HUDEP-2 (cell line): ENCODE results near the gene CNKSR3.

Experiments
- DNase-seq, 76 experiments: peaks; one replicate each; lab custom pipeline; 2025; ENCODE audit not compliant: unreplicated experiment in 76 of 76; lab: John Stamatoyannopoulos, UW

CNKSR3 gene

DNA sequence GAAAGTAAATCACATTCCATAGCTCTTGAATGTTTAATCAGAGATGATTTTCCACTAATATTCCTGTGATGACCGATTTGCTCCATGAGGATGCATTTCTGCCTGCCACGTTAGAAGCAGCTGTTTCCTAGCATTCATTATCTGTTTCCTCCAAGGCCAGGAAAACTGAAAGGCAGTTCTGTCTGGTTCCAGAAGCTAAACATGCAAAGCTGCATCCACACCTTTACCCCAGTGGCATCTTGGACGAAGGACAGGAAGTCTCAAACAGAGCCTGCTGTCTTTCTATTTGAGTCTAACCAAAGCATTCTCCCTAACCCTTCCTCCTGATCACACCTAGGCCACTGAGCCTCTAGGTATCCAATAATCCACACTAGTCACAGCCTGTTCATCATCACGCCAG lies 27.6 kb downstream of the CNKSR3 start:
- DNase-seq, result no peak

- peak in 1 of 76 experiments; percentile 19 for DNase-seq
Observed at GRCh38 chr6:154481521-154482013, 28.9 kb downstream of the CNKSR3 start.

DNA sequence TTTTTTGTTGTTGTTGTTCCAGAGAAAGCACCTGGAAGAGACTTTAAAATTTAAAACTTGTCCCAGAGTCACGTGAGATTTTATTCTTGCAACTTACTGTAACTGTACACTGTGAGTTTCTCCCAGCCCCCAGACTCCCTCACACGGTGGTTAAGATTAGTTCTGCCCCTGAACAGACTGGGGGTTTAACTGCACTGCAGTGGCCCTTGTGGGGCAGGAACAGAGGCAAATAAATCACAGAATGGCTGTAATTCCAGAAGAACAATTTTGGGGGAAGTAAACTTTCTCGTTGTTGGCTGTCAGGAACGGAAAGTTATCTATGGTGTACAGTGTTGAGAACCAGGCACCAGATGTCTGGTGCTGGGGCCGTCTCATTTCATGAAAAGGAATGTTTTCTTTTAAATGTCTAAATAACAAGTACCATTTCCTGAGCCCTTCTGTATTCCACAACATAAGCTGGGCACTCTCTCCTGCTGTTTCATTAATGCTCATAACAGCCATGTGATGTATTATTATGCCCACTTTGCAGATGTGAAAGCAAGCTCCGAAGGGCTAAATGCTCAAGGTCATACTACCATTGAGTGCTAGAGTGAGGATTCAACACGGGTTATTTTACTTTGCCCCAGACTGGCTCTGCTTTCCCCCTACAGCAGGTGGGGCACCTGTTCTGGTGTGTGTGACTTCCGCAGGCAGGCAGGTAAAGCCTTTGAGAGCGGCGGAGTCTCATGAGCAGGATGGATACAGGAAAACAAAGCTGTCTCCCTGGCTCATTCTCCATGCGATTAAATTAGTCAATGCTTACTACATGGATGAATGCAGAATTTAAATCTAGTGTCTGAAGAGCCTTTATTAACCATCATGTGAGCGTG lies 30.5 kb downstream of the CNKSR3 start:
- no peak for DNase-seq

GRCh38 chr6:154479351-154479769 lies 31.1 kb downstream of the CNKSR3 start:
- DNase-seq, result no peak

GRCh38 chr6:154478701-154479060 lies 31.8 kb downstream of the CNKSR3 start:
- DNase-seq, result no peak

GRCh38 chr6:154478021-154478700 lies 32.3 kb downstream of the CNKSR3 start:
- no peak for DNase-seq

DNA sequence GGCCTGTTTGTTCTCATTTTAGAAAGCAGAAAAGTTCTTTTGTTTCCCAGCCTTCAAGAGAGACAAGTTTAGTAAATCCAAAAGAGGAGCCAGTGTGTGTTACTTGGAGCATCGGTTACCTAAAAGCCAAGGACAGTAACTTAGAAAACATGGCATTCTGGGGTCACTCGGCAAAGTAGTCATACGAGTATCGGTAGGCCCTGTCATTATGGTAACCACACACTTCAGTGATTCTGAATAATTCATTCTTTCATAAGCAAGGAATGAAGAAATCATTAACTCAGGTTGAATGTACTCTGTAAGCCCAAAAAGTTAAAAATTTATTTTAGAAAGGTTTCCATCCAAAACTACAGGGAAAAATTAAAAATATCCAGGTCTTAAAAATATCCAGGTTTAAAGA lies 34.0 kb downstream of the CNKSR3 start:
- DNase-seq, result no peak

- DNase-seq, result no peak
Observed at GRCh38 chr6:154474648-154475428, 35.6 kb downstream of the CNKSR3 start.

- no peak for DNase-seq
Observed at GRCh38 chr6:154473324-154473723, 37.2 kb downstream of the CNKSR3 start.

DNA sequence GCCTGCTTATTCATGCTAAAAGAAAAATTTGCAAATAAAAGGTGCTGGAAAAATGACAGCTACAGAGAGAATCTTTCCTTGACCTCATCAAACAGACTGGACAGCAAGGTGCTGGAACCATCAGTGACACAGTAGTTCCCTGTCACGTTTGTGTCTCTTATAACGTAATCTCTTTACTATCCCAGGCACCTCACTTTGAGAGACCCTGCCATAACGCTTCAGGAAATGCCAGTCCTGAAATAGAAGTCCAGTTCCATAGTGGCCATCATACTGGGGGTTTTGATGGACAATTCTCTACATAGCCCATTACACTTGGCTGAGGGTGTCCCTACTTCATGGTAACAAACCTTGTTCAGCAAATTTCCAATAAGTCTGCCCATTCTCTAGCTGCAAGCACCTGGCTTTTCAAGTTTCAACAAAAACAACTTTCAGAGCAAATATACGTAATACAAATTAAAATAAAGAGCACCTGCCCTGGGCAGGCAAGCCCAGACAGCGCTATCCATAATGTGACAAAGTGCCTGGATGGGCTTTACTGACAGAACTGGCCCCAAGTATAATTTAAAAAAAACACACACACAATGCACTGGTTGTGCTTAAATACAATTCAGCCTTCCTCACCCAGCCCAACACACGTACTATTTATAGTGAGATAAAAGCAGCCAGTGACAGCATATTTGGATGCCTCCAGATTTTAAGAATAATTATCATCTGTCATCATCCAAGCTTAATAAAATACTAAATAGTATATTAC lies 38.7 kb downstream of the CNKSR3 start:
- DNase-seq, result no peak

GRCh38 chr6:154469306-154469935 lies 41.1 kb downstream of the CNKSR3 start:
- no peak for DNase-seq

GRCh38 chr6:154468760-154469159 lies 41.7 kb downstream of the CNKSR3 start:
- DNase-seq, result no peak

GRCh38 chr6:154466971-154467679 lies 43.4 kb downstream of the CNKSR3 start:
- DNase-seq, result no peak

DNA sequence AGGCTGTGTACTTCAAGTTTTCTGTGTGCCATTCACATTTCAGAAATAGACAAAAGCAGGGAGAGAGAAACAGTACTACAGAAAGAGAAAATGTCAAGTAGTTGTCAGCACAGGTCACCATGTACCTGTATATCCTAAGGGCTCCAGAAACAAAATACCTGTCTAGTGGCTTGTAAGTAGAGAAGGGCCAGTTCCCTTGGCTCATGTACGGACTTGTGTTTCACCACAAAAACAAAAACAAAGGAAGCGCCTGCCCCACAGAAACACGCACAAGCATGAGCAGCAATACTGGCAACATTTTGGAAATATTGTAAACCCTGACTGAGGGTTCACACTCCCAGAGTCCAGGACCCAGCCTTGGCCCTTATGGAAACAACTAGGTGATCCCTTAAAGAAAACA lies 44.3 kb downstream of the CNKSR3 start:
- no peak for DNase-seq

DNA sequence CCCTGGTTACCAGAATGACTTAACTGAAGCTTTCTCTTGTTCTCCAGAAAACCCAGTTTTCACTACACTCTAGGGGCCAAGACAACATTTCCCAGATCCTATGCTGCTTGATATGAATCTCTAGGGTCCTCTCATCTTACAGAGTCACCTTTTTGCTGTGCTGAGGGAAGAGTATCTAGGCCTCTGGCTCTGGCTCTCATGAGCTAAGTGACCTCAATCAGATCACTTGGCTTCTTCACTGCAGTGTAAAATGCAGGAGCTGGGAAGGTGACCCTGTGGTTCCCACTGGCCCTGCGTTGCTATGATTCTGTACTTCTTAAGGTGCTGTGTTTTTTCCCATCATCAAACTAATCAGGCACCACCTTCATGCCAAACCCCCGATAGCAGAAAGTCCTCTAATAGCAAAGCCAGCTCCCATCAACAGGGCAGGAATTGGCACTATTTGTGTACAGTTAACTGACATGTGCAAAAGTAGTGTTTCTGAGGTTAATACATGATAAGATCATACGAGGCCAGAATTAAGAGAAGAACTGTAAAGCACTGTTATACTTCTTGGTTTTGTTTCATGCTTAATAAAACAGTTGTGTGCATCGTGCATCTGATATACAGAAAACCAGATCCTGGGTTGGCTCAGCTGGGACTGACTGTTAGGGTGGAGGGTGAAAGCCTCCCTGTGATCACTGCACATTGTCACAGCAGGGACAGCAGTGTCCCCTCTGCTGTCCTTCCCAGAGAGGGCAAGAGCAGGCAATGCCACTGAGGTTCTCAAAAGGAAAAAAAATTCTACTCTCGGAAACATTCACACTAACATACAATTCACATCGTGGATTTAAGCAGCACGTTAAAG lies 46.7 kb downstream of the CNKSR3 start:
- no peak for DNase-seq

DNA sequence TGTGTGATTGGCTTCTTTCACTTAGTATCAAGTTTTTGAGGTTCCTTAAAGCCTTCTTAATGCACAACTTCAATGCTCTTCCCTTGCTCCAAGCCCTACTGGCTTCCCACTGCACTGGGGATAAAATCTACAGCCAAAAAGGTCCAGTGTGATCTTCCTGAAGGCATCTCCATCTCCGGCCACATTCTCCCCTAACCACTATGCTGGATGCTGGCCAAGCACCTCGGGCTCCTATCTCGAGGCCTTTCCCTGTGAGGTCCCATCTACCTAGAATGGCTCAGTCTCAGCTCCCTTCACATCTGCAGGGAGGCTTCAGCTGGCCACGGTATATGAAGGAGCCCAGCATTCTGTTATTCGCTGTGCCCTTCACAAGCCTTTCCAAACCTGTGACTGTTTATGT lies 48.1 kb downstream of the CNKSR3 start:
- no peak for DNase-seq

DNA sequence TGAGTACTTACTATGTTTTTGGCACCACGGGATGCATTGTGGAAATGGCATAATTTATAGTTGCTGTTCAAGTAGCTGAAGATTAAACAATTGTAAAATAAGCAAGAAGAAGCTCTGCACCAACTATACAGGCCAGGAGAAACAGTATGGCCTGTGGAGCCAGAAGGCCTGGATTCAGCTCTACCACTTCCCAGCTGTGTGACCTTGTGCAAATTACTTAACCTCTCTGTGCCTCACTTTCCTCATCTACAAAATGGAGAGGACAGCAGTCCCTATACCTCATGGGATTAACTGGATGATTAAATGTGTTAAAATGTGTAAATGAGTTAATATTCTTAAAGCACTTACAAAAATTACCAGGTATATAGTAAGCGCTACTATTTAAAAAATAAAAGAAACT lies 49.1 kb downstream of the CNKSR3 start:
- no peak for DNase-seq

GRCh38 chr6:154460306-154461071 lies 50.0 kb downstream of the CNKSR3 start:
- DNase-seq, result no peak
